Coronary artery (tissue), 2 donors: ENCODE measurements around the gene TSPAN18.

Source experiments
- DNase-seq: peaks from one replicate; pipeline ENCODE4 v3.0.0-alpha.2; 2017; ENCODE audit warnings: low spot score
- H3K27ac ChIP-seq, 2 donors: fragments of 200-600 bp; sonication (generic); one replicate each; pipeline ENCODE4 v1.5.1; 2016 to 2019
- H3K4me3 ChIP-seq: fragments of 200-600 bp; sonication (generic); 2 replicates; pipeline ENCODE4 v1.5.1; 2016; ENCODE audit warnings: mild to moderate bottlenecking, moderate library complexity
- TF ChIP-seq, protein P1 (sequence below): fragments of 200-600 bp; sonication (generic); IDR thresholded peaks from one replicate; pipeline ENCODE4 v1.5.1; 2019; ENCODE audit warnings: antibody characterized with exemption

TSPAN18 gene

DNA sequence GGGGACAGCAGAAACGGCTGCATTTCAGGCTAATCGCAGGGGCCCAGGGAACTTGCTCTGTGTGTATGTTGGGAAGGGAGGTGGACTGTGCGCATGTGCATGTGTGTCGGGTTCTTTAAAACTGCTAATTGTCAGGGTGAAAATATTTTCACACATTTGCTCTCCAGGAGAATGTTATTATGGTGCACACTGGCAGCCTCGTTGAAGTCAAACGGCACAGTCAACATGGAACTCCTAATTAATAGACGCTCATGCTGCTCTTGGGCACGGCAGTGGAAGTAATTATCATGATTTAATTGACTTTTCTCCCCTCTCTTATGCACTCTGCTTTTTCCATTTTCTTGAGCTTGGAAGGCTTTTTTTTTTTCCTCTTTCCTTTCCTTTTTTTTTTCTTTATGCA, 92.6 kb downstream of the TSPAN18 start:
- Histone ChIP-seq H3K27ac (no peak overlapping the region), H3K4me3 (no peak overlapping the region)
- TF ChIP-seq, protein P1, sequence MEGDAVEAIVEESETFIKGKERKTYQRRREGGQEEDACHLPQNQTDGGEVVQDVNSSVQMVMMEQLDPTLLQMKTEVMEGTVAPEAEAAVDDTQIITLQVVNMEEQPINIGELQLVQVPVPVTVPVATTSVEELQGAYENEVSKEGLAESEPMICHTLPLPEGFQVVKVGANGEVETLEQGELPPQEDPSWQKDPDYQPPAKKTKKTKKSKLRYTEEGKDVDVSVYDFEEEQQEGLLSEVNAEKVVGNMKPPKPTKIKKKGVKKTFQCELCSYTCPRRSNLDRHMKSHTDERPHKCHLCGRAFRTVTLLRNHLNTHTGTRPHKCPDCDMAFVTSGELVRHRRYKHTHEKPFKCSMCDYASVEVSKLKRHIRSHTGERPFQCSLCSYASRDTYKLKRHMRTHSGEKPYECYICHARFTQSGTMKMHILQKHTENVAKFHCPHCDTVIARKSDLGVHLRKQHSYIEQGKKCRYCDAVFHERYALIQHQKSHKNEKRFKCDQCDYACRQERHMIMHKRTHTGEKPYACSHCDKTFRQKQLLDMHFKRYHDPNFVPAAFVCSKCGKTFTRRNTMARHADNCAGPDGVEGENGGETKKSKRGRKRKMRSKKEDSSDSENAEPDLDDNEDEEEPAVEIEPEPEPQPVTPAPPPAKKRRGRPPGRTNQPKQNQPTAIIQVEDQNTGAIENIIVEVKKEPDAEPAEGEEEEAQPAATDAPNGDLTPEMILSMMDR = no peak
- DNase-seq = no peak

DNA sequence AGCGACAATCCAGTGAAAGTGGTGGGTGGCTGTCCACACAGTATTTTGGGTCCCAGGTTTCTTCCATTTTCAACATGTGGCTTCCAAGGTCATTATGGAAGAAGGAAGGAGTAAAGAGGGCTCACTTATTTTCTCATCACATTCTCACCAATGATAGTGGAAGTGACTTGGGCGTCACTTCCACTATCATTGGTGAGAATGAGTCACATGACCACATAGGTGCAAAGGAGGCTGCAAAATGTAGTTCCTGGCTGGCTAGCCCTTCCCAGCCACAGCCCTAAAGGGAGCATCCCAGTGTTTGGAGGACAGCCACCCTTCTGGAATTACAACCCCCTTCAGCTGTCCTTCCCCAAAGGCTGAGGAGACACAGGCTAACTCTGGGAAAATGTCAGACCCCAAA, 95.6 kb downstream of the TSPAN18 start:
- DNase-seq = no peak
- TF ChIP-seq, protein P1 = no peak
- no peak overlapping the region for H3K4me3 ChIP-seq
- H3K27ac ChIP-seq = no peak overlapping the region

DNA sequence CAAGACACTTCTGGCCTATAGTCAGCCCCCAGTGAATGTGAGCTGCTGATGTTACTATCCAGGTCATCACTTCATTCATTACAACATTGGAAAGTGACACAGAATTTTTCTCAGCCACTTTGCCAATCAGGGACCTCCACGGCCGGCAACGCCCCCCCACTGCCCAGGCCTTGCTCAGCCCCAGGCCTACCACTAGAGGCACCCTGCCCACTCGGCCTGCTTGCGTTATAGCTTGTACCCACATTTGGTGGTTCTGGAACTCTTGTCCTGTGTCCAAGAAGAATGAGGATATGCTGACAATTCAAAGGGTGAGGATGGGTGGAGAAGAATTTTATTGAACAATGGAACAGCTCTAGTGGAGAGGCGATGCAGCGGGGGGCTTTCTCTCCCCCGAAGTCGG, 96.2 kb downstream of the TSPAN18 start:
- H3K27ac ChIP-seq = no peak overlapping the region
- H3K4me3 ChIP-seq = no peak overlapping the region
- DNase-seq = no peak
- TF ChIP-seq, protein P1 = no peak

DNA sequence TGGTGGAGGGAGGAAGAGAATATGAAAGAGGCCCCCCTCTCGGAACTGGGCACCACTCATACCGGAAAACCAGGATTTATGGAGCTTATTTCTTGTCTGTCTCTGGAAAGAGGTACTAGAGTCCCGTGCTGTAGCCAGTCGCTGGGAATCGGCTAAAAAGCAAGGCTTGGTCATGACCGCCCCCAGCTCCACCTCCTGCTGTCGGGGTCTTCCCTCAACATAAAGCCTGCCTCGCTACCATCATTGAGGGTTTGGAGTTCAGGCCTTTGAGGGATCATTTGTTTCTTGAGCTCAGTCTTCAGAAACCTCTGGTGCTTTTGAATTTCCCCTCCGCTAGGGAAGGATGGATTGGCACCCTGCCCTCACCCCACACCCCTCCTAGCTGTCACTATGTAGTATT, 97.1 kb downstream of the TSPAN18 start:
- Histone ChIP-seq H3K4me3 (no peak overlapping the region), H3K27ac (no peak overlapping the region)
- no peak for DNase-seq
- TF ChIP-seq, protein P1 = no peak

DNA sequence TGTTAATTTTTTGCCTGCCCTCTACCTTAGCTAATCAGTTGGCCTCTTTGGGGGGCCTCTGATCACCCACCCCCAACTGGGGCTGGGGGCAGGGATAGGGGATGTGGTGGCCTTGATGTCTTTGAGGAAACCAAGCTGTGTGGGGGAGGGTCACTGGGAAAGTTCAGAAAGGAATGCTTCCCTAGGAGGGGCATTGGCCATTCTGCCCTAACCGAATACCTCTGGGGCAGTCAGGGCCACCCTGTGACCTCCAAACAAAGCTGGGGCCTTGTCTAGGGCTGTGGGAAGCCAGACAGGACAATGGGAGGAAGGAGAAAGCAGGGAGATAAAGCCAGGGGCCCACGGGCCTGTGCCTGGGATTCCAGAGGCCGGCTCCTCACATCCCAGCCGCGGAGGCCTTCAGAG, 97.5 kb downstream of the TSPAN18 start:
- Histone ChIP-seq H3K4me3 (no peak overlapping the region), H3K27ac (no peak overlapping the region)
- TF ChIP-seq, protein P1 = no peak
- DNase-seq = no peak

DNA sequence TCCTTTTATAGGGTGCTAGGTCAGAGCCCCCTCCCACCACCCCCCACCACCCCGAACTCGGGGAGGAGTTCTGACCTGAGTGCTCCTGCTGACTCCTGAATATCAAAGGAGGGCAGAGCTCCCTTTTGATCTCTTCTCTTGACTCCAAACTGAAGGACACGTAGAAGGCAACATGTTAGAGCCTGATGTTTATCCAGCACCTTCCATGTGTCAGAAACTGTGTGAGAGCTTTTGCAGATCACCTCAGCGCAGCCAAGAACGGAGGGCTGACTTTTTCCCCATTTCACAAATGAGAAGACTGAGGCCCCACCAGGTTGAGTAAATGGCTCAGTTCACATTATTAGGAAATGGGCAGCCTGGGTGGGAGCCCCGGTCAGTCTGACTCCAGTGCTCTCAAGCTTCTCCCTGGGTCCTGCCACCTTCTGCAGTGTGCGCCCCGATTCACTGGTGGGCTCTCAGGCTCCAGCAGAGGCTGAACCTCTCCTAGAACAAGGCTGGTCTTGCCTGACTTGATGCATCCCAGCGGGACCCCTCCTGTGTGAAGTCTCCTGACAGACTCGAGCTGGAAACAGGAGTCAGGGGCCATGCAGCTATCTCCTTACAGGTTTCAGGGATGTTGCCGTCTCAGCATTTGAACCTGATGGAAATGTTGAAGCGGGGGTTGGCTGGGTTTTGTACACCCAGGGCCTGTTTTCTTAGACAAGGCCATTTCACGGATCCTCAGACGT, 98.5 kb downstream of the TSPAN18 start:
- DNase-seq = no peak
- TF ChIP-seq, protein P1 = no peak
- Histone ChIP-seq H3K4me3 (no peak overlapping the region), H3K27ac (no peak overlapping the region)

DNA sequence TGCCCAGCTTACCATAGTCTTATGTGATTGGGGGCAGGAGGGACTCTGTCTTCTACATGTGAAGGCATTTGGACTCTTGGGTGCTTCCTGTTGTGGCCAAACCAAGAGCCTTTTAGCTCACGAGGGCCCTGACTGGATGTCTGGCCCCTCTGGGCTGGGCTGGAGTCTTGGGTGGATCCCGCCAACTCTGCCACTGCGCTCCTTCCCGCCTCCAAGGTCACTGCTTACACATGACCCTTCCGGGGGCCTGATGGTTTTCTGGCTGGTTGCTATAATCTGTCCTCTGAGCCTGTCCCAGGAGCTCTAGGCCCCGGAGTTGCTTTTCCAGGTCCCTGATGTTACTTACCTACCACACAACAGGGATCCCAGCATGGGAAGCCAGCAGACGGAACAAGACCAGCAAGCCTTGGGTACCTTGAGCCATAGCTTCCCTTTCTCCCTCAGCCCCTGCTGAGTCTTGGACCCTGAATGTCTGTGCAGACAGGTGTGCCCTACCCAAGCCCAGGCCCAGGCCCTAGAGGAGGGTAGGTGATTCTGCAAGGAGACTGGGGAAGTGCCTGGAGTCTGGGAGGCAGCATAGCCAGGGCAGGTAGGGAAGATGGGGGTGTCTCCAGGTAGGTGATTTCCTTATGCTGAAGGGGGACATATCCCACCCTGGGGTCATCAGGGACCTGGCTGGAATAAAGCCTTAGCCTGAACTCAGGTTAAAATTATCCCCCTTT, 100.3 kb downstream of the TSPAN18 start:
- Histone ChIP-seq H3K4me3 (no peak overlapping the region), H3K27ac (no peak overlapping the region)
- TF ChIP-seq, protein P1 = no peak
- DNase-seq = no peak
